Measurements from ENCODE around the gene PIGB. TPM values are rescaled to one million over a fixed set of nuclear protein-coding genes. Genes with fewer than 3 reads are reported as not detected.
A peak's percentile ranks its signal among the peaks of the same experiment; 100 is the strongest.
"Not testable (repeated sequence)": the region's sequence is repeated elsewhere in the genome, so short reads cannot be mapped to it uniquely, and the experiment has no call there.

PIGB gene
- 14.1 TPM for total RNA-seq
- polyA plus RNA-seq, result 8.5 TPM

- H3K4me3 ChIP-seq (ENCODE audit: low read depth, low read length), result peak within 1 kb of the TSS; percentile 61
- peak within 1 kb of the TSS; percentile 77 for H3K27ac ChIP-seq (ENCODE audit: low read depth)
- no peaks in the 10 kb centered on the region for H3K4me1 ChIP-seq (ENCODE audit: insufficient read depth)
- H3K36me3 ChIP-seq (ENCODE audit: insufficient read depth), result no peaks in the 10 kb centered on the region
- WGBS, result 2% methylated on average over 49 of the region's 49 CpGs
- peak; percentile 69 for DNase-seq (ENCODE audit: extremely low spot score)
Observed at GRCh38 chr15:55318588-55319494, at the start of gene PIGB, which contains the start of gene PIGBOS1. Gene PIGB, plus strand, starts transcription at chr15:55319222. Its CDS starts 29 bp downstream, at chr15:55319251. Gene PIGBOS1, minus strand, starts transcription at chr15:55319123. Its CDS starts 1,331 bp downstream, at chr15:55317792.

DNA sequence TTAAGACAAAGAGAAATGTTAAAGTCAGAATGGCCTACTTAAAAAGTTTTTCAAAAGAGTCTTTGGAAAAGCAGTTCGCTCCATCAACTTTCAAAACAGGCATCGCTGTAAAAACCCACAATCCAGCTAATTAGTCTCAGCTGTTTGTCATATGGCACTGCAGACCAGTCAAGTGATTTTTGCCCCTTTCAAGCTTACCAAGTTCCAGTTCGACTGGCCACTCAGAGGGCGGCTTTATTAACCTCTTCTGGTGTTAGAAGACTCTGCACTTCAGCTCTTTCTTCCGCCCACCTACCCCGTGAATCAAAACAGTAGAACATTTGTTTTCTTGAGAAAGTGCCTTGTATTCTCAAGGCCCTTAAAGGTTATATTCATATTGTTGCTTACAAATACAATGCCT lies 48.7 kb upstream of the PIGB start:
- WGBS, result 83% methylated on average over 6 of the region's 6 CpGs
- Histone ChIP-seq H3K27ac (ENCODE audit: low read depth) (no peak overlapping the region), H3K4me3 (ENCODE audit: low read depth, low read length) (no peak overlapping the region), H3K4me1 (ENCODE audit: insufficient read depth) (no peaks in the 10 kb centered on the region), H3K36me3 (ENCODE audit: insufficient read depth) (peaks cover 4% of the 10 kb centered on the region)
- DNase-seq (ENCODE audit: extremely low spot score), result no peak

- Histone ChIP-seq H3K4me1 (ENCODE audit: insufficient read depth) (no peaks in the 10 kb centered on the region), H3K4me3 (ENCODE audit: low read depth, low read length) (no peak overlapping the region), H3K27ac (ENCODE audit: low read depth) (no peak overlapping the region), H3K36me3 (ENCODE audit: insufficient read depth) (no peaks in the 10 kb centered on the region)
- DNase-seq (ENCODE audit: extremely low spot score), result no peak
- WGBS, result 94% methylated on average over 5 of the region's 5 CpGs
Observed at GRCh38 chr15:55276324-55276723, 42.7 kb upstream of the PIGB start.

- H3K36me3 ChIP-seq (ENCODE audit: insufficient read depth), result no peaks in the 10 kb centered on the region
- no peak overlapping the region for H3K27ac ChIP-seq (ENCODE audit: low read depth)
- WGBS, result 42% methylated on average over 7 of the region's 7 CpGs
- no peak for DNase-seq (ENCODE audit: extremely low spot score)
- H3K4me3 ChIP-seq (ENCODE audit: low read depth, low read length), result no peak overlapping the region
- H3K4me1 ChIP-seq (ENCODE audit: insufficient read depth), result no peaks in the 10 kb centered on the region
Observed at GRCh38 chr15:55277116-55277564, 41.9 kb upstream of the PIGB start.

GRCh38 chr15:55277715-55278114 lies 41.3 kb upstream of the PIGB start:
- Histone ChIP-seq H3K4me1 (ENCODE audit: insufficient read depth) (no peaks in the 10 kb centered on the region), H3K36me3 (ENCODE audit: insufficient read depth) (no peaks in the 10 kb centered on the region), H3K4me3 (ENCODE audit: low read depth, low read length) (no peak overlapping the region), H3K27ac (ENCODE audit: low read depth) (no peak overlapping the region)
- WGBS, result 85% methylated on average over 2 of the region's 2 CpGs
- no peak for DNase-seq (ENCODE audit: extremely low spot score)

DNA sequence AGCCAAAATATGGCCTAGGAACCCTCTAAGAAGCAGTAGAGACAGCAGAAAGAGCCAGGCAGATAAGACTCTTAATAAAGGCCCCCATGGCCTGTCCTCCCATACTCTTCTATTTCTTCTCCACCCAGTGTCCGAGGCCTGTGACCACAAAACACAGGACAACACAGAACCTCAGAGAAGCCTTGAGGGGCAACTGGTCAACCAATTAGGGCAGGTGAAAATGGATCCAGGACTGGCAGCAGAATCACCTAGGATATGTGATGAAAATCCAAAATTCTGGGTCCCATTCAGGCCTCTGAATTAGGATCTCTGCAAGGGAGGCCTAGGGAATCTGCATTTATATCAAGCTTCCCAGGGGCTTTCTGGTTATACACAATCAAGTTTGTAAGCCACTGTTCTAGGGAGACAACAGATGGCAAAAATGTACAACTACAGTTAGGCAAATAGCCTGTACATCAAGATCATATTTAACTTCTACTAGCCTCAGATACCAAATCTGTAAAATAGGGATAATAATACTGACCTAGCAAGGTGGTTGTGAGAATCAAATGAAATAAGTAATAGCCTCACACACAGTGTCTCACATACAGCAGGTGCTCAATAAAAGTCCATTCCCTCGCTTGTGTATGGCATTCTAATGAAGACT lies 39.8 kb upstream of the PIGB start:
- DNase-seq (ENCODE audit: extremely low spot score), result no peak
- Histone ChIP-seq H3K27ac (ENCODE audit: low read depth) (no peak overlapping the region), H3K4me3 (ENCODE audit: low read depth, low read length) (no peak overlapping the region), H3K36me3 (ENCODE audit: insufficient read depth) (no peaks in the 10 kb centered on the region), H3K4me1 (ENCODE audit: insufficient read depth) (no peaks in the 10 kb centered on the region)
- WGBS, result 93% methylated on average over 2 of the region's 2 CpGs

DNA sequence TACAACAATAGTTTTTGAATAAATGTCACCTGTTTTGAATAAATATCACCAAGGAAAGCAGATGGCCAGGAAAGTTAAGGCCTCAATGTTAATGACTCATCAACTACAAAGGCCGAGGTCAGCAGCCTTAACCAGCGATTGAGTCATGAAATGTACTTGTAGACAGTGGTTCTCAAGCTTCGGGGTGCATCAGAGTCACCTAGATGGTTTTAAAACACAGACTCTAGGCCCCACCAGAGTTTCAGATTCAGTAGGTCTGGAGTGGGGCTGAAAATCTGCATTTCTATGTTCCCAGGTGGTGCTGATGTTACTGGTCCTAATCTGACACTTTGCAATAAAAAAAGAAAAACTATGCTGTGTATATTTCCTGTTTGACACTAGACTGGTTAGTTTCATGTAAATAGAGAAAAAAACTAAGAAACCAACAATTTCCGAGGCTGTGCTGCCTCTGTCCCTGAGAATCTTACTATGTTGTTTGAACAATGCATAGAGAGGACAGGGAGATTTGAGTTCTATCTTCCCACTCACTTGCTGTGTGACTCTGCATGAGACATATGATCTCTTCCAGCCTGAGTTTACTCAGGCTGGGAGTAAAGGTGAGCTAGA lies 39.2 kb upstream of the PIGB start:
- no peaks in the 10 kb centered on the region for H3K36me3 ChIP-seq (ENCODE audit: insufficient read depth)
- H3K4me1 ChIP-seq (ENCODE audit: insufficient read depth), result no peaks in the 10 kb centered on the region
- DNase-seq (ENCODE audit: extremely low spot score), result no peak
- 64% methylated on average over 4 of the region's 4 CpGs for WGBS
- no peak overlapping the region for H3K27ac ChIP-seq (ENCODE audit: low read depth)
- H3K4me3 ChIP-seq (ENCODE audit: low read depth, low read length), result no peak overlapping the region

DNA sequence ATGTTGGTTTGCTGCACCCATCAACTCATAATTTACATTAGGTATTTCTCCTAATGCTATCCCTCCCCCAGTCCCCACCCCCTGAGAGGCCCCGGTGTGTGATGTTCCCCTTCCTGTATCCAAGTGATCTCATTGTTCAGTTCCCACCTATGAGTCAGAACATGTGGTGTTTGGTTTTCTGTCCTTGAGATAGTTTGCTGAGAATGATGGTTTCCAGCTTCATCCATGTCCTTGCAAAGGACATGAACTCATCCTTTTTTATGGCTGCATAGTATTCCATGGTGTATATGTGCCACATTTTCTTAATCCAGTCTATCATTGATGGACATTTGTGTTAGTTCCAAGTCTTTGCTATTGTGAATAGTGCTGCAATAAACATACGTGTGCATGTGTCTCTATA lies 38.4 kb upstream of the PIGB start:
- WGBS, result 94% methylated on average over 2 of the region's 2 CpGs

DNA sequence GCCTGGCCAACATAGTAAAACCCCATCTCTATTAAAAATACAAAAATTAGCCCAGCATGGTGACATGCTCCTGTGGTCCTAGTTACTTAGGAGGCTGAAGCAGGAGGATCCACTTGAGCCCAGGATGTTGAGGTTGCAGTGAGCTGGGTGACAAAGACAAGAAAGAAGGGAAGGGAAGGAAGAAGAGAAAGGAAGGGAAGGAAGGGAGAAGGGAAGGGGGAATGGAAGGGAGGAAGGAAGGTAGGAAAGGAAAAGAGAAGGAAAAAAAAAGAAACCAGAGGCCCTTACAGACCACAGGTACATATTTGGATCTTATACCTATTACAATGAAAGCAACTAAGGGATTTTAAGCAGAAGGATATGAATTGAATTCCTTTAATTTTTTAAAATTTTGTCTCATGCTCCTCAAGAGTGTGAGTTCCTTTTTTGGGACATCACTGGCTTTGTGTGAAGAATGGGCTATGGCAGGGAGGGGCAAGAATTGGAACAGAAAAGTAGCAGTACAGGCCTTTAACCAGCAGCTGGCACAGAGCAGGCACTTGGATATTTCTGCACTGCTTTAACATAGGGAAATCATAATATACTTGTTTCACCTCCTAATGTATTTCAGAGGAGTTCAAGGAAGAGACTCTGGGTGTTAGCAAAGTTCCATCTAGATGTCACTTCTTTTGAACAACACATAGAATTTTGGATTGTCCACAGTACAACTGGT lies 37.3 kb upstream of the PIGB start:
- no peaks in the 10 kb centered on the region for H3K36me3 ChIP-seq (ENCODE audit: insufficient read depth)
- no peaks in the 10 kb centered on the region for H3K4me1 ChIP-seq (ENCODE audit: insufficient read depth)
- H3K4me3 ChIP-seq (ENCODE audit: low read depth, low read length), result no peak overlapping the region
- no peak overlapping the region for H3K27ac ChIP-seq (ENCODE audit: low read depth)
- no peak for DNase-seq (ENCODE audit: extremely low spot score)

More for the DNA sequence above, 38.4 kb upstream of the PIGB start:
- not testable (repeated sequence) for H3K36me3 ChIP-seq (ENCODE audit: insufficient read depth); H3K27ac ChIP-seq (ENCODE audit: low read depth); H3K4me3 ChIP-seq (ENCODE audit: low read depth, low read length); DNase-seq (ENCODE audit: extremely low spot score); H3K4me1 ChIP-seq (ENCODE audit: insufficient read depth)

- WGBS, result 58% methylated on average over 5 of the region's 5 CpGs
- no peak for DNase-seq (ENCODE audit: extremely low spot score)
- Histone ChIP-seq H3K4me1 (ENCODE audit: insufficient read depth) (no peaks in the 10 kb centered on the region), H3K27ac (ENCODE audit: low read depth) (no peak overlapping the region), H3K4me3 (ENCODE audit: low read depth, low read length) (no peak overlapping the region), H3K36me3 (ENCODE audit: insufficient read depth) (no peaks in the 10 kb centered on the region)
Observed at GRCh38 chr15:55282284-55282833, 36.7 kb upstream of the PIGB start.

DNA sequence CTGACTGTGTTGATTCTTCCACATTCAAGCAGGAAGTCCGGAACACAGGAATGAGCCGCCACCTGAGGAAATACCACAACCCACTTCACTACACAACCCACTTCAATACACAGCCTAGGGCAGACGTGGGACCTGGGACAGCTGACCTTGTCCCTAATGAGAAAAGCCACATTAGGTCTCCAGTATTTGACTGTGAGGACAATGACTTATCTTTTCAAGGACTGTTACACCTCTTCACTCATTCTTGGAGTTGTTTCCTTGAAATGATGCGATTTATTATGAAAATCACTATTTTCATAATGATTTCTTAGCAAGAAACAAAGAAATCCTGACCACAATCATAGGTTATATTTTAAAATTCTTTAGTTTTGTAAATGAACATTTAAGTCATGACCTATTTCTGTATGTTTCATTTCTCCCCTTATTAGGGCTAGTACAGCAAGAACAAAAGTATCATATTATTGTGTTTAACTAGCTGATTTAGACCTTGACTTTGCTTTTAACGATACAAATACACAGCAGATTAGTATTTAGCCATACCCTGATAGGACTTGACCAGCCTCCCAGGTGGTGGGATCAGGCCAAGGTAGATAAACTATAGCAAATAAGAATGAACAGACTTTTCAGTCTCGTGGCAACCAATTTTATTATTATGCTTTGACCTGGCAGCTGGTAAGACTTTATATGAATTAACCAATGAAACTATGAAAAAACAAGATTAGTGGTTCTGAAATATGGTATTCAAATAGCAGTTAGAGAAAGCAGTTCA lies 35.5 kb upstream of the PIGB start:
- Histone ChIP-seq H3K27ac (ENCODE audit: low read depth) (peak overlapping the region; percentile 29), H3K4me3 (ENCODE audit: low read depth, low read length) (no peak overlapping the region), H3K36me3 (ENCODE audit: insufficient read depth) (no peaks in the 10 kb centered on the region), H3K4me1 (ENCODE audit: insufficient read depth) (no peaks in the 10 kb centered on the region)
- no peak for DNase-seq (ENCODE audit: extremely low spot score)
- 83% methylated on average over 6 of the region's 6 CpGs for WGBS

- H3K27ac ChIP-seq (ENCODE audit: low read depth), result no peak overlapping the region
- no peak for DNase-seq (ENCODE audit: extremely low spot score)
- H3K36me3 ChIP-seq (ENCODE audit: insufficient read depth), result no peaks in the 10 kb centered on the region
- H3K4me3 ChIP-seq (ENCODE audit: low read depth, low read length), result no peak overlapping the region
- WGBS, result 85% methylated on average over 1 of the region's 1 CpG
- H3K4me1 ChIP-seq (ENCODE audit: insufficient read depth), result no peaks in the 10 kb centered on the region
Observed at GRCh38 chr15:55284426-55284825, 34.6 kb upstream of the PIGB start.
